ENCODE measurements around the gene PMFBP1.

PMFBP1 gene

DNA sequence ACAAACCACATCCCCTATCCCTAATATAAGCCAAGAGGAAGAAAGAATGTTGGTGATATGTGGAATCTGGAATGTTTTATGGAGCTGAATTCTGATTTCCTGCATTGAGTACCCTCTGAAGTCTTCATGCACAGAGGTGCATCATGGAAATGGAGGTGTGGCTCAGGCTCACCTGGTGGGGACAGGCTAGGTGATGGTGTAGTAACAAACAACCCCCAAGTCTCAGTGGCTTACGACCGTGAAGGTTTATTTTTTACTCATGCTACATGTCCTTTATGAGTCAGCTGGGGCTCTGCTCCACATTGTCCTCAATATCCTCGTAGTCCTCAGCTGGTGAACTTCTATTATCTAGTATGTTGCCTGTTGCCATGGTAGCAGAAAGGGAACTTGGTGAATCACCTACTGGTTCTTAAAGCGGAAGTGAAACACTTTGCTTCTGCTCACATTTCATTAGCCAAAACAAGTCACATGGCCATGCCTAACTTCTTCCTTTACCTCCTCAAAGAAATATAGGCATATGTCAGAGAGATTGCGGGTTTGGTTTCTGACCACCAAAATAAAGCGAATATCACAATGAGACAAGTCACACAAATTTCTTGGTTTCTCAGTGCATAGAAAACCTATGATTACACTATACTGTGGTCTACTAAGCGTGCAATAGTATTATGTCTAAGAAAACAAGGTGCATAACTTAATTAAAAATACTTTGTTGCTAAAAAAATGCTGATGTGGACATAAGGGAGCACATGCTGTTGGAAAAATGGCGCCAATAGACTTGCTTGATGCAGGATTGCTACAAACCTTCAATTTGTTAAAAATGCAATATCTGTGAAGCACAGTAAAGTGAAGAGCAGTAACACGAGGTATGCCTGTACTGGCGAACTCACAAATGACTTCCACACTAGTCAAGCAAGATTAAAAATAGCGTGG, at the start of gene PMFBP1:
Gene PMFBP1, minus strand, starts transcription at position 51 of the 930 bp plus-strand sequence. CDS start 947 bp downstream, outside the sequence.
- no peak for DNase-seq

GRCh38 chr16:72221630-72222024, 49.7 kb upstream of the PMFBP1 start:
- no peak for DNase-seq

- no peak for DNase-seq
Observed at GRCh38 chr16:72220875-72221629, 49.1 kb upstream of the PMFBP1 start.

GRCh38 chr16:72219282-72219681, 47.3 kb upstream of the PMFBP1 start:
- DNase-seq: no peak

- DNase-seq: no peak
Observed at GRCh38 chr16:72216767-72217166, 44.8 kb upstream of the PMFBP1 start.

DNA sequence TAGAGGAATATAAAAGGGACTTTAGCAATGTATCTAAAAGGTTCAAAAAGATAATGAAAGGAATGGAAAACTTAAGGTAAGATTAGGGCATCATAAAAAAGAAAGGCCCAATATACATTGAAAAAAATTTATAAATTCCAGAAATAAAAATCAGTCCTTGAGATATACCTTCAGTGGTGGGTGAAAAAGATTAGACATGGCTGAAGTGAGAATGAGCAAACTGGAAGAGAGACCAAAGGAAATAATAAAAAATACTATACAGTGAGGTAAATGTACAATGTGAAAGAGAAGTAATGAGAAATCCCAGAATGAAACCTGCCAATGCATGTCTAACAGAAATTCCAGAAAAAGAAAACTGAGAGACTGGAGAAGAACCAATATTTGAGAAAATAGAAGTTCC, 42.9 kb upstream of the PMFBP1 start:
- DNase-seq: no peak

DNA sequence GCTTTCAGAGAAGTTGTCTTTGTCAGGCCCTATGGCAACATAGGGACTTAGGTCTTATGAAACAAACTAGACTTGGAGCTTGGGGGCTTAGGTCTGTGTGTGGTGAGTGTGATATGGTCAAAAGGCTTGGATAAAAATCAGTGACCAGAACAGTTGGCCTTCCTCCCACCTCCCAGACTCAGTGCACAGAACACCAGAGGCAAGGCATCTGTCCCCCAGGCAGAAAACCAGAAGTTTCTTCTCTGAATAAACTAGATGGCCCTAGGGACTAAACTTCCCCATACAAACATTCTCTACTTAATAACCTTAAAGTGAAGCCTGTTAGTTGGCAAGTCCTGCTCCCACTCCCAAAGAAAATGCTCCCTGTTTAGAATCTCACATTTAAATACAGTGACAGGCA, 39.2 kb upstream of the PMFBP1 start:
- DNase-seq: no peak

DNA sequence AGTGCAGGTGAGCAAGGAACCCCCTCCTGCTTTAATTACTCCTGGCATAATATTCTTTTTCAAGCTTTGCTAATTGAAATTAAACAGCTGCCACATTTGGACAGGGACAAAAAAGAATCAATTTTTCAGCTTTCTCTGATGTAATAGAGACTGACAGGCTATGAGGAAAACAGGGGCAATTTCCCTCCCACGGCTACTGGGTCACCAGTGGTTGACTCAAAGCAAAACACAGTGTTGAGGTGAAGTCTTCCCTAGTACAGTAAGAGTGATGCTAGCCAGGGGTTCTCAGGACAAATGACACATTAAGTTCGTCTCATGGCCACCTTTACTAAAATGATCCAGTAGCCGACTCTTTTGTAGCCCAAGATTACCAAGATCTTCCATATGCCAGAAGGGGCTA, 38.6 kb upstream of the PMFBP1 start:
- no peak for DNase-seq

GRCh38 chr16:72210072-72210471, 38.1 kb upstream of the PMFBP1 start:
- DNase-seq: no peak

DNA sequence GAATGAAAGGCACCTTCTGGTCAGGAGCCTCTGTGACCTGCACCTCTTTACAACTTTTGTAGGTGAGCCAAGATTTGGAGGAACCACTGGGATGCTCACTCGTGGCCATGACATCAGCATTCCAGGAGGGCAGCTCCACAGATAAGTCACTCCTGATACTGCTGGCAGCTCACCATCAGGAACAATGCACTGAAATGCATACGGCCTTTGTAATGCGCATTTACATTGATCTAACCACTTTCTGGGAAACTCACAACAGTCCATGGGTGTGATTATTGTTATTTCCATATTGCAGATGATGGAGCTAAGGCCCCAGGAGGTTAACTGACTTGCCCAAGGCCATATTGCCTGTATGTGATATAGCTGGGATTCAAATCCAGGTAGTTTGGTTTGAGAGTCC, 34.3 kb upstream of the PMFBP1 start:
- no peak for DNase-seq

GRCh38 chr16:72203401-72203800, 31.4 kb upstream of the PMFBP1 start:
- no peak for DNase-seq

DNA sequence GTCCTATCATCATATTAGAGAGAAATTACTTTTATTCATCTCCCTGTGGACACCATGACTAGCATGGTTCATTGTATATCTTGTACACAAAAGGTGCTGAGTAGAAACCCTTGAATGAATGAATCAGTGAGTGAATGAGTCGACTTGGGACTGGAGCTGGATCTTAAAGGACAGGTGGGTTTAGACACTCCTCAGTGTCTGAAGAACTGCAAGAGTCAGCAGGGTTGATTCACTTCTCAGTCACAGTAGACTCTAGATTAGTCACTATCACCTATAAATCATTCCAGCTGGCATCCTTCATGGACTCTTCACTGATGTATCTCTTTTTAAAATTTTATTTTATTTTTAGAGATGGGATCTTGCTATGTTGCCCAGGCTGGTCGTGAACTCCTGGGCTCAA, 30.1 kb upstream of the PMFBP1 start:
- DNase-seq: no peak

GRCh38 chr16:72201387-72201786, 29.4 kb upstream of the PMFBP1 start:
- no peak for DNase-seq

DNA sequence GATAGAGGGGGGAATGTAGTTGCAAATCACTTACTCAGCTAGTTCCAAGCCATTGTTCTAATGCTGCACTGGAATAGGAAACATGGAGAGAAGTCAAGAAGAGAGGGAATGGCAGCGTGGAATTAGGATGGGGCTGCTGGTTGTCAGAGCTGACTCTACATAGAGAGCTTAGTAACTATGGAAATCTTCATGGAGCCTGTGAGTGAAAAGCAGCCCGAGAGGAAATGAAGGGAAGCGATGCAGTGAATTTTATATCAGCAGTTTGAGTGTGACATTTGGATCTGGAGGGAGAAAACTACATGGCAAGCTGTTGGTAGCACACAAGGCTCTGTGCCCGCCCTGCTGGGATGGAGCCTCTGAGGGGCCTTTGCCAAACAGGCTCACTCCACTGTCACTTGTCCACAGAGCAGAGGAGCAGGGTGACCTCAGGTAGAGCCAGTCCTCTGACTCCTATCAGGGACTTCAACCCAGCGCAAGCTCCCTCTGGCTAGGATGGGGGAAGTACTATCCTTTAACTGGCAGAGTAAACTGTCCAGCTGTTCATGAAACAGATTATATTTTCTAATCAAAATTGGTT, 27.9 kb upstream of the PMFBP1 start:
- DNase-seq: no peak

DNA sequence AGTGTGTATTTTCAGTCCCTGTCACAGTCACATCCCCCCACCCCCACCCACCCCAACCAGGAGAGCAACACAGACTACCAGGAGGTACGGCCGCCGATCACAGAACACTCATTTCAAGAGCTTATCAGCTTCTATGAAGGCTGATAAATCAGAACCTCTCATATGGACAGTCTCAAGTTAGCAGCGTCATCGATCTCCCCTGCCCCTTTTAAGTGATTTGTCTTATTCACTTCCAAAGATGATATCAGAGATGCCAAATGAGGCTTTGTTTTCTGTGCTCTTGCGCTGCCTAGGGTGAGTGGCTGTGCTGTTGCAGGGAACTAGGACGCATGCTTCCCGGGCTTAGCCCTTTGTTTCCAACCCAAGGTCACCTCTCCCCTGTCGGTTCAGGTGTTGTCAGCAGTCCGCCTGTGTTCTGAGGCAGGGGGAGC, 26.8 kb upstream of the PMFBP1 start:
- DNase-seq: no peak

DNA sequence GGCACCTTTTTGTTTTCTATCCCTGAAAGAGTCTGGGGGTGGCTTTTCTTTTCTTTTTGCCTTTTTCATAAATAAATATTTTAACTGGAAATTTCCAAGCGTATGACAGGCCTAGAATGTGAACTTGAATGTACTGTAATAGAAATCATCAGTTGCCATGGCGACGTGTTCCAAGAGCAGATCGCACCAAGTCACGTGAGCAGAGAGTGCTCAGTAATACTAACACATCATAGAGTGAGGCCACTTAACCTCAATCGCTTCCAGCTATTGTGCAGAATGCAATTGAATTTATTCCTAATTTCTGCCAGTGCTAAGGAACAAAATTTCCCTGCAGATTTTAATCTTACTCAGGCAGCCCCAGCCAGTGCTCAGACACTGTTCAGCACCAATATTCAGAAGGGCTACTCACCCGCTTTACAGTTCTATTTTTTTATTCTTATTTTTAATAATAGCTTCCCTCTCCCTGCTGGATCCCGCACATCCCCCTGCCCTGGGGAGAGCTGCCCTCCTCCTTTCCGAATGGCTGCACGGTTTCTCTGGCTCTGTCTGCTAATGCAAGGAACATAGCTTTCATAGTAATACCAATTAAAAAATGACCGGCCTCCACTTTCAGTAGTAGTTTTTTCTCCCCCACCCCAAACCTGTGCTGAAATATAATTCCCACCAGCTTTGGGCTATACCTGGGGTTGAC, 26.2 kb upstream of the PMFBP1 start:
- DNase-seq: no peak

- no peak for DNase-seq
Observed at GRCh38 chr16:72197545-72197944, 25.6 kb upstream of the PMFBP1 start.

DNA sequence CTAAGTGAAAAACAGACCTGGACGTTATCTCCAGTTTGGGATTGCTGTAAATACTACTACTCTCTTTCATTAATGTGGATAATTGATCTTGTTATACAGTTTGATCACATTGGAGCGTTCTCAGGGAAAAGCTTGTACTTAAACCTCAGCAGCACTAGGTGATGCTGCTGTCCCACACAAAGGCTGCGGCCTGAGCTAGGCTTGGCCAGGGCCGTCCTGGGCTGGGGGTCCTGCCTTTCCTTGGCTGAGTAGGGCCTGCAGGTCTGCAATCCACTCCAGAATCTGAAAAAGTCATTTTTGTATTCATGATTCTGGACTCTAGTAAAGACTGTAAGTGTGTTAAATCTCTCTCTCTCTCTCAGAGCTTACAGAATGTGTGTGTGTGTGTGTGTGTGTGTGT, 23.7 kb upstream of the PMFBP1 start:
- no peak for DNase-seq

DNA sequence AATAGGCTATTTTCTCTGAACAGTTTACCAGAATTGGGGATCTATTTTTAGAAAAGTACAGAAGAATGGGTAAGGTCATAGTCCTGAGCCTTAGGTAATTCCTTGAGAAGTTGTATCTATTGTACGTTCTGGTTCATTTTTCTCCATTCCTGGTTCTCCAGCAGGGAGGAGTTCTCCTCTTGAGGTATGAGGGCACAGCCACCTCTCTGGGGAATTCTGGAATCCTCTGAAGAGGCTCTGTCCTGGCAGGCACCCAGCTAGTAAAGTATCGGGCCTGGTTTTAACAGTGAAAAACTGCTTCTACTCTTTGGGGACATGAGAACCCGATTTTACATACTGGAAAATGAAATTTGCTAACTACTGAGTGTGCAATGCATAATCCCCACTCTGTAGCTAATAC, 19.6 kb upstream of the PMFBP1 start:
- no peak for DNase-seq

DNA sequence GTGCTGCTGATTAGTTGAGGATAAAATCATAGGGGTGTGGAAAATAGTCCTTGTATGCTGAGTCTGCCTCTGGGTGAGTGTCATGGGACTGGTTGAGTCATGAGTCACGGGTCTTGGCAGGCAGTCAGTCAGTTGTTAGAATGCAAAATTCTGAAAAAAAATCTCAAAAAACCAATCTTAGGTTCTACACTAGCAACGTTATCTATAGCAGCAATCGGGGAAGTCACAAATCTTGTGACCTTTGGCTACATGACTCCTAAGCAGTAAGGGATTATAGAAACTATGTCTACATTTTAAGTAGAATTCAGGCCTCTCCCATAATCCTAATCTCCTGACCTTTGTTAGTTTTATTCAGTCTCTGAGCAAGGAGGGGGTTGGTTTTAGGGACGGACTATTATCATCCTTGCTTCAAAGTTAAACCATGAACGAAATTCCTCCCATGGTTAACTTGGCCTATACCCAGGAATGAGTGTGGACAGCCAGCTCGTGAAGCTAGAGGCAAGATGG, 18.0 kb upstream of the PMFBP1 start:
- no peak for DNase-seq

GRCh38 chr16:72188541-72188940, 16.6 kb upstream of the PMFBP1 start:
- DNase-seq: no peak

DNA sequence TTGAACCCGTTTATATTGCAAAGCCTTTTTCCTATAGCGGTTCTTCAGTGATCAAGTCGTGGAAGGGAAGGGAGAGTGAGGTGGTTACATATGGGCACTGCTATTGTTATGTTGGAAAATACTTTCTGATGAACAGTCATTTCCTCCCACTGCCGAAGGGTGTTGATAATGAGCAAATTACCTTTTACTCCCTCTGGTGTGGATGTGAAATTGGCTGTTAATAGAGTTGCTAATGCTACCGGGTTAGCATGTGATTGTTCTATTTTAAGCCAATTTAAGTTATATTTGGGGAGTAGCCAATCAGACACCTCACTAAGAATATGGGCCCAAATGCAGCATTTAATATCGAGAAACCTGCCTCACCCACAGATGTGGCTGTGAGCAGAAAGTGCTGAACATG, 15.6 kb upstream of the PMFBP1 start:
- no peak for DNase-seq

DNA sequence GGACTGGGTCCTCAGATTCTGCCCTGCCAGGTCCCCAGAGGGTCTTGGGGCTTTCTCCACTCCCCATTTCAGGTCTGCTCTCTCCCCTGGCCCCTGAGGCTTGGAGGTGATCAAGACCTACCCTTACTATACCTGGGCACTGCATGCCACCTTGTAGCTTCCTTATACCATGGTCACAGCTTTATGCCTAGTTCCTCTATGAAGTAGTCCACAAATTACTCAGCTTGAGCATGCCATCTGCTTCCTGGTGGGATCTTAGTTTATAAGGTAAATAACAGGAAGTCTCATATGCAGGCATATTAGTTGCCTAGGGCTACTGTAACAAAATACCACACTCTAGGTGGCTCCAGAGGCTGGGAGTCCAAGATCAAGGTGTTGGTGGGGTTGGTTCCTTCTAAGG, 11.0 kb upstream of the PMFBP1 start:
- DNase-seq: no peak

All from stimulated activated naive CD4-positive, alpha-beta T cell (primary cell).